GM12878 (cell line): Measurements from ENCODE around the gene TSPAN5. TPM values are rescaled to one million over a fixed set of nuclear protein-coding genes. Genes with fewer than 3 reads are reported as not detected.

ENCODE experiments used
- ATAC-seq: fragments of 200-7000 bp; cut with Tn5 transposase; 3 replicates; pipeline ENCODE4 v1.9.1; 2020; ENCODE audit warnings: mild to moderate bottlenecking, moderate library complexity
- BruUV-seq: library from RNA; stranded (reverse); fragments of 400-500 nt; replicated peaks from 2 replicates; lab custom pipeline; 2021; lab: Mats Ljungman, UMichigan
- CTCF ChIA-PET: fragments of 300-600 bp; sonication (Branson Sonifier 250); formaldehyde crosslinking; extraction: SDS; loops from one replicate; lab custom pipeline; 2021; ENCODE audit warnings: inconsistent platforms; lab: Yijun Ruan, JAX
- POLR2A ChIA-PET: fragments of 350-600 bp; formaldehyde crosslinking; extraction: SDS; loops from one replicate; lab custom pipeline; 2021; ENCODE audit warnings: inconsistent platforms; lab: Charles Lee
- RAD21 ChIA-PET: fragments of 300-600 bp; sonication (Branson Sonifier 250); formaldehyde crosslinking; loops from one replicate; lab custom pipeline; 2023; ENCODE audit warnings: antibody characterized with exemption; ENCODE audit not compliant: unreplicated experiment; lab: Charles Lee
- SMC1A ChIA-PET: fragments of 300-600 bp; sonication (Branson Sonifier 250); formaldehyde crosslinking; loops from one replicate; lab custom pipeline; 2023; ENCODE audit not compliant: unreplicated experiment, uncharacterized antibody; lab: Charles Lee
- DNase-seq: peaks from one replicate; pipeline ENCODE4 v3.0.0-alpha.2; 2011; ENCODE audit warnings: low read depth, low spot score
- FAIRE-seq: peaks from 3 replicates; lab custom pipeline; 2011; peaks lifted over from hg19 to GRCh38; lab: Jason Lieb, UNC
- H2AFZ ChIP-seq: 2 replicates; pipeline ENCODE4 v1.6.0; 2011; ENCODE audit warnings: low read depth, low read length, control low read depth; ENCODE audit not compliant: control insufficient read depth
- H3K27ac ChIP-seq: 2 replicates; pipeline ENCODE4 v1.5.1; 2011; ENCODE audit warnings: control low read depth; ENCODE audit not compliant: control insufficient read depth, insufficient read depth
- H3K27me3 ChIP-seq, 2 experiments: replicated peaks in 1 of 2; 2 replicates each; pipeline versions ENCODE4 v1.6.0 to v1.6.1; 2011; ENCODE audit warnings: low read length in 1 of 2; ENCODE audit not compliant: control insufficient read depth in 2 of 2, insufficient read depth in 2 of 2
- H3K36me3 ChIP-seq, 2 experiments: 2 replicates each; pipeline ENCODE4 v1.5.1; 2011; ENCODE audit warnings: low read length in 1 of 2; ENCODE audit not compliant: control insufficient read depth in 2 of 2, insufficient read depth in 2 of 2
- H3K4me1 ChIP-seq: 2 replicates; pipeline ENCODE4 v1.6.1; 2011; ENCODE audit warnings: mild to moderate bottlenecking, low read length, moderate library complexity, mixed read lengths; ENCODE audit not compliant: control insufficient read depth, insufficient read depth
- H3K4me2 ChIP-seq: 2 replicates; pipeline ENCODE4 v1.6.0; 2011; ENCODE audit warnings: control low read depth; ENCODE audit not compliant: control insufficient read depth, insufficient read depth
- H3K4me3 ChIP-seq: fragments of 200-600 bp; sonication (generic); 2 replicates; pipeline ENCODE4 v1.5.1; 2016
- H3K79me2 ChIP-seq: 2 replicates; pipeline ENCODE4 v1.6.0; 2011; ENCODE audit warnings: low read length; ENCODE audit not compliant: control insufficient read depth, insufficient read depth
- H3K9ac ChIP-seq: 2 replicates; pipeline ENCODE4 v1.8.0; 2011; ENCODE audit warnings: low read length, control low read depth, mixed read lengths; ENCODE audit not compliant: control insufficient read depth, insufficient read depth
- H3K9me3 ChIP-seq: replicated peaks from 3 replicates; pipeline ENCODE4 v1.5.1; 2011; ENCODE audit warnings: mild to moderate bottlenecking, low read length; ENCODE audit not compliant: control insufficient read depth, insufficient read depth
- H4K20me1 ChIP-seq: 2 replicates; pipeline ENCODE4 v1.6.0; 2011; ENCODE audit not compliant: control insufficient read depth, insufficient read depth
- CEBPB ChIP-seq, 2 experiments: fragments of 150-350 bp in 1 of 2; IDR thresholded peaks; 2 replicates each; pipeline ENCODE4 v1.6.1; 2012 to 2014; ENCODE audit warnings: low read depth in 2 of 2, low read length in 2 of 2, borderline replicate concordance in 1 of 2, inconsistent platforms in 1 of 2
- E4F1 ChIP-seq: fragments of 450-650 bp; IDR thresholded peaks from 2 replicates; pipeline ENCODE4 v1.6.1; 2018; ENCODE audit warnings: borderline replicate concordance, mild to moderate bottlenecking; ENCODE audit not compliant: partially characterized antibody
- EGR1 ChIP-seq, 2 experiments: IDR thresholded peaks; 1 replicate in 1 of 2; 2 replicates in 1 of 2; pipeline ENCODE4 v1.6.1; 2011 to 2012; ENCODE audit warnings: low read depth in 2 of 2, low read length in 2 of 2, borderline replicate concordance in 1 of 2, mild to moderate bottlenecking in 1 of 2, moderate library complexity in 1 of 2
- GATAD2B ChIP-seq: fragments of 450-650 bp; conservative IDR thresholded peaks from 2 replicates; pipeline ENCODE4 v1.6.1; 2017; ENCODE audit warnings: low read depth, mild to moderate bottlenecking, moderate library complexity
- JUND ChIP-seq: IDR thresholded peaks from 2 replicates; pipeline ENCODE4 v1.6.1; 2012; ENCODE audit warnings: low read depth, mild to moderate bottlenecking, low read length, improper control_type of control experiment, moderate library complexity
- KAT2A ChIP-seq: conservative IDR thresholded peaks from 2 replicates; pipeline ENCODE4 v1.6.1; 2011; ENCODE audit warnings: low read depth, low read length; ENCODE audit not compliant: control insufficient read depth
- MEF2B ChIP-seq: fragments of 450-650 bp; IDR thresholded peaks from 2 replicates; pipeline ENCODE4 v1.6.1; 2018; ENCODE audit warnings: mild to moderate bottlenecking, moderate library complexity; ENCODE audit not compliant: partially characterized antibody, poor library complexity, severe bottlenecking
- STAT1 ChIP-seq: fragments of 450-650 bp; conservative IDR thresholded peaks from 2 replicates; pipeline ENCODE4 v1.6.1; 2014; ENCODE audit warnings: antibody characterized with exemption, mild to moderate bottlenecking
- TARDBP ChIP-seq: IDR thresholded peaks from 2 replicates; pipeline ENCODE4 v1.6.1; 2016; ENCODE audit warnings: borderline replicate concordance
- WGBS: methylation state at CpG from one replicate; pipeline ENCODE4 v1.1.6; 2016; ENCODE audit warnings: low lambda C conversion rate; ENCODE audit not compliant: insufficient replicate concordance, insufficient coverage; ENCODE audit errors: missing lambda C conversion rate; 5-methylcytosine and 5-hydroxymethylcytosine counted together
- in situ Hi-C: fragments of 300-500 bp; cut with MboI; formaldehyde crosslinking; loops from 9 replicates; pipeline ENCODE4 v1.14.3; 2018; ENCODE audit warnings: mixed read lengths
- intact Hi-C: fragments of 100-400 bp; cut with micrococcal nuclease; formaldehyde crosslinking; loops from one replicate; pipeline ENCODE4 v1.14.2; 2022; ENCODE audit not compliant: unreplicated experiment
- polyA plus RNA-seq, 11 experiments: library from polyadenylated mRNA; depleted of rRNA in 4 of 11; unstranded in 6 of 11; stranded (reverse) in 5 of 11; fragments of >200 nt; fragmentation: Nextera tagmentation in 4 of 11; fragmentation: Illumina TruSeq in 1 of 11; extraction: Ambion mirVana in 4 of 11; extraction: Trizol in 1 of 11; gene quantifications; 1 replicate in 1 of 11; 2 replicates in 10 of 11; pipeline versions ENCODE4 v1.2.1 to v1.2.3, GENCODE V29; 2011 to 2016; ENCODE audit warnings: inconsistent platforms in 2 of 11, missing spikeins in 2 of 11, low read depth in 1 of 11
- total RNA-seq, 4 experiments: library from RNA; depleted of rRNA in 3 of 4; stranded (reverse); fragments of >200 nt in 3 of 4; fragmentation: Illumina TruSeq in 1 of 4; extraction: Trizol in 1 of 4; gene quantifications; 2 replicates each; pipeline versions ENCODE4 v1.2.1 to v1.2.3, GENCODE V29; 2013 to 2021
- TF ChIP-seq, protein P1 (sequence below): fragments of 450-650 bp; IDR thresholded peaks from 2 replicates; pipeline ENCODE4 v1.6.1; 2017; ENCODE audit warnings: antibody characterized with exemption, mild to moderate bottlenecking, moderate library complexity
- TF ChIP-seq, protein P2 (sequence below): IDR thresholded peaks from 2 replicates; pipeline ENCODE4 v1.6.1; 2012; ENCODE audit warnings: low read depth, low read length, improper control_type of control experiment

TSPAN5 gene
- total and polyA plus RNA-seq, 10 of the 15 experiments (the other 5 are each of a cell fraction or from before 2014, with no cell fraction given) = 0.09 to 8.2 (median 0.27) TPM

DNA sequence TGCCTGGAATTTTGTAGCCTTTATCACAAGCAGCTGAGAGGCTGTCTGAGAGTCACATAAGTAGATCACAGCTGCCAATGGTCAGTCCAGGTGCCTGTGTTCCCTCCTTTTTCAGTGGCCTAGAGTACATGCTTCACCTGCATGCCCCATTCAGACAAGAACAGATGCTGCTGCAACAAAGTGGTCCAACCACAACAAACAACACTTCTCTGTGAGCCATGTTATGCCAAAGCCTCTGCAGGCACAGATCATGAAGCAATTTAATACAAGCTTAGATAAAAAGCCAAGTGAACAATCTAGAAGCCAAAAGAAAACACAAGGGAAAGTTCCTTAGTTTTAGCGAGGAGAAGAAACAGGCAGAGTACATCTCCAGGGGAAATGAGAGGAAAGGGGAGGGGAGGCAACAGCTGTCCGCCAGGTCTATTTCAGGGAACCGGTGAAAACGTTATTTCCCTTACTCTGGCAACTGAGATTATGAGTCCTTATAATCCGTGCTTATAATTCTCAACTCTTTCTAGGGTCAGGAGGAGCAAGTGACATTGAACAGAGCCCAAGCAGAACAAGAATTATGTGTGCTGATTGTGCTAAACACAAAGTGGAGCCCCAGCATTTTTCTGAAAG is 92.6 kb downstream of the TSPAN5 start (continued):
- no peak for TF ChIP-seq TARDBP
- no peak for TF ChIP-seq STAT1

DNA sequence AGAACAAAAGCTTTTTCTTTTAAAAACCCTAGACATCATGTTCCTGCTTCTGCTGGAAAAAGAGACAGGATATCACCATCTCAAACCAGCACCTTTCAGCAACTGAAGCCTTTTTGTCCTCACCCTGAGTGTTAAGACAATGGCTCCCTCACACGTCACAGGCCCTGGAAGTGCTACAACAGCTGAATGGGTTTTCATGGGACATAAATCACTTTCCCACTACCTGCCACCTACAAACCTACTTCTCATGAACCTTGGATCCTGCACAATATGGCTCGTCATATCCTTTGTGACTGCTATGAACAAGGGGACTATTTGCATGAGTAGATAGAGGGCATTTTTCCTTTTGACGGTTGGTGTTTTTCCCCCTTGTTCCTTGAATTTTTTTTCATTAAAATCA is 93.6 kb downstream of the TSPAN5 start:
- SMC1A ChIA-PET = interaction anchor here (1.0 to 1.6 kb wide), 3 partner anchors 10 to 82 kb away, joined by 3 read pairs; no protein-coding TSS in a partner anchor
- Histone ChIP-seq H3K27ac (no peak overlapping the region), H3K4me3 (no peak overlapping the region), H3K4me2 (no peak overlapping the region), H2AFZ (no peak overlapping the region), H3K9me3 (no peaks in the 10 kb centered on the region), H3K9ac (no peak overlapping the region), H3K4me1 (no peaks in the 10 kb centered on the region), H3K36me3 (no peaks in the 10 kb centered on the region)
- POLR2A ChIA-PET = no interaction called here
- intact Hi-C loops = no loop called here
- FAIRE-seq = no peak
- no peak for DNase-seq
- 62% methylated on average over 3 of the region's 3 CpGs for WGBS
- CTCF ChIA-PET = interaction anchor here (1.3 to 1.4 kb wide), 2 partner anchors 10 to 97 kb away, joined by 3 to 6 read pairs; no protein-coding TSS in a partner anchor
- TF ChIP-seq E4F1 (no peak), CEBPB (IDR thresholded peaks at IDR 0.05; ENCODE audit: borderline replicate concordance in 1 of 2, low read depth in 2 of 2, low read length in 2 of 2) (no peak), MEF2B (no peak), GATAD2B (no peak), JUND (no peak), EGR1 (IDR thresholded peaks at IDR 0.05; ENCODE audit: borderline replicate concordance in 1 of 2, low read depth in 2 of 2, low read length in 2 of 2) (no peak), KAT2A (no peak)
- TF ChIP-seq, protein P1, sequence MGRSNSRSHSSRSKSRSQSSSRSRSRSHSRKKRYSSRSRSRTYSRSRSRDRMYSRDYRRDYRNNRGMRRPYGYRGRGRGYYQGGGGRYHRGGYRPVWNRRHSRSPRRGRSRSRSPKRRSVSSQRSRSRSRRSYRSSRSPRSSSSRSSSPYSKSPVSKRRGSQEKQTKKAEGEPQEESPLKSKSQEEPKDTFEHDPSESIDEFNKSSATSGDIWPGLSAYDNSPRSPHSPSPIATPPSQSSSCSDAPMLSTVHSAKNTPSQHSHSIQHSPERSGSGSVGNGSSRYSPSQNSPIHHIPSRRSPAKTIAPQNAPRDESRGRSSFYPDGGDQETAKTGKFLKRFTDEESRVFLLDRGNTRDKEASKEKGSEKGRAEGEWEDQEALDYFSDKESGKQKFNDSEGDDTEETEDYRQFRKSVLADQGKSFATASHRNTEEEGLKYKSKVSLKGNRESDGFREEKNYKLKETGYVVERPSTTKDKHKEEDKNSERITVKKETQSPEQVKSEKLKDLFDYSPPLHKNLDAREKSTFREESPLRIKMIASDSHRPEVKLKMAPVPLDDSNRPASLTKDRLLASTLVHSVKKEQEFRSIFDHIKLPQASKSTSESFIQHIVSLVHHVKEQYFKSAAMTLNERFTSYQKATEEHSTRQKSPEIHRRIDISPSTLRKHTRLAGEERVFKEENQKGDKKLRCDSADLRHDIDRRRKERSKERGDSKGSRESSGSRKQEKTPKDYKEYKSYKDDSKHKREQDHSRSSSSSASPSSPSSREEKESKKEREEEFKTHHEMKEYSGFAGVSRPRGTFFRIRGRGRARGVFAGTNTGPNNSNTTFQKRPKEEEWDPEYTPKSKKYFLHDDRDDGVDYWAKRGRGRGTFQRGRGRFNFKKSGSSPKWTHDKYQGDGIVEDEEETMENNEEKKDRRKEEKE = no peak
- TF ChIP-seq, protein P2, sequence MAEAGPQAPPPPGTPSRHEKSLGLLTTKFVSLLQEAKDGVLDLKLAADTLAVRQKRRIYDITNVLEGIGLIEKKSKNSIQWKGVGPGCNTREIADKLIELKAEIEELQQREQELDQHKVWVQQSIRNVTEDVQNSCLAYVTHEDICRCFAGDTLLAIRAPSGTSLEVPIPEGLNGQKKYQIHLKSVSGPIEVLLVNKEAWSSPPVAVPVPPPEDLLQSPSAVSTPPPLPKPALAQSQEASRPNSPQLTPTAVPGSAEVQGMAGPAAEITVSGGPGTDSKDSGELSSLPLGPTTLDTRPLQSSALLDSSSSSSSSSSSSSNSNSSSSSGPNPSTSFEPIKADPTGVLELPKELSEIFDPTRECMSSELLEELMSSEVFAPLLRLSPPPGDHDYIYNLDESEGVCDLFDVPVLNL = no peak
- TF ChIP-seq, all 136 proteins: peak for 0
- no TSS peak for BruUV-seq
- Histone ChIP-seq H3K27me3 (no peaks in the 10 kb centered on the region), H4K20me1 (no peaks in the 10 kb centered on the region), H3K79me2 (no peaks in the 10 kb centered on the region)
- in situ Hi-C loops = no loop called here
- RAD21 ChIA-PET = interaction anchor here (1.5 to 2.2 kb wide), 2 partner anchors 34 to 97 kb away, joined by 4 to 6 read pairs; no protein-coding TSS in a partner anchor
- no peak for ATAC-seq
